Measurements from ENCODE around the gene TP53BP2. TPM values are rescaled to one million over a fixed set of nuclear protein-coding genes. Genes with fewer than 3 reads are reported as not detected.

The TP53BP2 gene
- total RNA-seq, 1 donor from 2014 or later, result 46.6 TPM

DNA sequence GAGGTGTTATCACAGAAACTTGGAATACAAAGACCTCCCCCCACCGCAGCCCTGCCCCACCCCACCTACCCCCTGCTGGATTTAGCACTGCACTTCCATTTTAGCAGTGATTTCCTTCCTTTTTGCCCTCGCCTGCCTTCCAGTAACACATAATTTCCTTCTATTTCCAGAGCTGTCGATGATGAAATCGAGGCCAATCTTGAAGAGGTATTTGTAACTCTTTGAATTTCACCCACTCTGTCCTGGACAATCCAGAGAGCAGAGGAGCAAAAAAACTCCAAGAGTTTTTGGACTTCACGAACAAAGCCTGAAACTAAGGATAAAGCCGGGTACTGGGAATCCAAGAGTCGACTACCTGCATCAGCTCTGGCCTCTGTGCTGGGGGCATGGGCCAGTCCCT is 84.3 kb downstream of the TP53BP2 start:
- H3K4me2 ChIP-seq (ENCODE audit: low read length), result no peak overlapping the region
- no peak overlapping the region for H3K27ac Mint-ChIP-seq (ENCODE audit: unreplicated experiment)
- H3K4me1 Mint-ChIP-seq (ENCODE audit: low read depth, unreplicated experiment), result peaks cover 23% of the 10 kb centered on the region
- H4K20me1 ChIP-seq (ENCODE audit: insufficient read depth, low read length), result peaks cover 17% of the 10 kb centered on the region
- no peaks in the 10 kb centered on the region for H3K27me3 Mint-ChIP-seq (ENCODE audit: low read depth, unreplicated experiment)
- H3K36me3 ChIP-seq (ENCODE audit: insufficient read depth, low read length), result peaks cover 92% of the 10 kb centered on the region
- no peaks in the 10 kb centered on the region for H3K27me3 ChIP-seq (ENCODE audit: insufficient read depth, low read length)
- DNase-seq (ENCODE audit: low read depth) (no peak), FAIRE-seq (no peak)
- no peak overlapping the region for H2AFZ ChIP-seq (ENCODE audit: low read depth, low read length)
- H3K4me3 Mint-ChIP-seq (ENCODE audit: unreplicated experiment), result peak overlapping the region; percentile 45
- H3K9ac ChIP-seq (ENCODE audit: low read length), result no peak overlapping the region
- TF ChIP-seq EZH2 (IDR thresholded peaks at IDR 0.05; ENCODE audit: insufficient read depth, low read length), result no peak
- TF ChIP-seq, protein P1, sequence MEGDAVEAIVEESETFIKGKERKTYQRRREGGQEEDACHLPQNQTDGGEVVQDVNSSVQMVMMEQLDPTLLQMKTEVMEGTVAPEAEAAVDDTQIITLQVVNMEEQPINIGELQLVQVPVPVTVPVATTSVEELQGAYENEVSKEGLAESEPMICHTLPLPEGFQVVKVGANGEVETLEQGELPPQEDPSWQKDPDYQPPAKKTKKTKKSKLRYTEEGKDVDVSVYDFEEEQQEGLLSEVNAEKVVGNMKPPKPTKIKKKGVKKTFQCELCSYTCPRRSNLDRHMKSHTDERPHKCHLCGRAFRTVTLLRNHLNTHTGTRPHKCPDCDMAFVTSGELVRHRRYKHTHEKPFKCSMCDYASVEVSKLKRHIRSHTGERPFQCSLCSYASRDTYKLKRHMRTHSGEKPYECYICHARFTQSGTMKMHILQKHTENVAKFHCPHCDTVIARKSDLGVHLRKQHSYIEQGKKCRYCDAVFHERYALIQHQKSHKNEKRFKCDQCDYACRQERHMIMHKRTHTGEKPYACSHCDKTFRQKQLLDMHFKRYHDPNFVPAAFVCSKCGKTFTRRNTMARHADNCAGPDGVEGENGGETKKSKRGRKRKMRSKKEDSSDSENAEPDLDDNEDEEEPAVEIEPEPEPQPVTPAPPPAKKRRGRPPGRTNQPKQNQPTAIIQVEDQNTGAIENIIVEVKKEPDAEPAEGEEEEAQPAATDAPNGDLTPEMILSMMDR (IDR thresholded peaks at IDR 0.05; ENCODE audit: insufficient read depth, low read depth, low read length), result no peak
- H3K36me3 Mint-ChIP-seq (ENCODE audit: low read depth, unreplicated experiment), result peaks cover 36% of the 10 kb centered on the region
- no peak overlapping the region for H3K4me3 ChIP-seq (ENCODE audit: insufficient read depth, low read depth, low read length)
- H3K27ac ChIP-seq (ENCODE audit: low read depth, low read length), result no peak overlapping the region
- no peaks in the 10 kb centered on the region for H3K9me3 ChIP-seq (ENCODE audit: insufficient read depth, low read depth, low read length)
- H3K79me2 ChIP-seq (ENCODE audit: insufficient read depth, low read length), result peaks cover 9% of the 10 kb centered on the region
- H3K9me3 Mint-ChIP-seq (ENCODE audit: unreplicated experiment), result no peaks in the 10 kb centered on the region
- peaks cover 7% of the 10 kb centered on the region for H3K4me1 ChIP-seq (ENCODE audit: insufficient read depth, low read length)

DNA sequence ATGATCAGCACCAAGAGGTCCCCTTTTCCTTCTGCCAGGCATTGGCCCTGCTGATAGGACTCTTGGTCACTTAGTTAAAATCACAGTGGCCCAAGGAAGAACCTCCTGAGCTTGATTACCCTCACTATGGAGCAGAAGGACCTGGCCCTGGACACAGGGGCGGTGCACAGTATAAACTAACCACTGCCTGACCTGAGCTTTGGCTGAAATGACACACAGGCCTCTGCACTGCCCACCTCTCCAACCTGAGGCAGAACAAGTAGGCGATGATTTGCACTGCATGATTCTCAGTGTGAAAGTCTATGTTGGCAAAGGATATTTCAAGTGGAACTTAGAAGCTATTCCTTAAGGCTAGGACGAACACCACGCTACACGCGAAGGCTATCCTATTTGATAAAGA is 84.9 kb downstream of the TP53BP2 start:
- no peak overlapping the region for H3K27ac Mint-ChIP-seq (ENCODE audit: unreplicated experiment)
- FAIRE-seq (no peak), DNase-seq (ENCODE audit: low read depth) (no peak)
- Histone ChIP-seq H3K27ac (ENCODE audit: low read depth, low read length) (no peak overlapping the region), H3K79me2 (ENCODE audit: insufficient read depth, low read length) (peaks cover 3% of the 10 kb centered on the region), H3K4me1 (ENCODE audit: insufficient read depth, low read length) (peaks cover 7% of the 10 kb centered on the region), H3K36me3 (ENCODE audit: insufficient read depth, low read length) (peaks cover 92% of the 10 kb centered on the region), H3K9ac (ENCODE audit: low read length) (no peak overlapping the region), H2AFZ (ENCODE audit: low read depth, low read length) (no peak overlapping the region), H3K27me3 (ENCODE audit: insufficient read depth, low read length) (no peaks in the 10 kb centered on the region), H4K20me1 (ENCODE audit: insufficient read depth, low read length) (peaks cover 17% of the 10 kb centered on the region), H3K4me3 (ENCODE audit: insufficient read depth, low read depth, low read length) (no peak overlapping the region), H3K4me2 (ENCODE audit: low read length) (no peak overlapping the region), H3K9me3 (ENCODE audit: insufficient read depth, low read depth, low read length) (no peaks in the 10 kb centered on the region)
- H3K27me3 Mint-ChIP-seq (ENCODE audit: low read depth, unreplicated experiment), result no peaks in the 10 kb centered on the region
- H3K36me3 Mint-ChIP-seq (ENCODE audit: low read depth, unreplicated experiment), result peaks cover 32% of the 10 kb centered on the region
- H3K4me3 Mint-ChIP-seq (ENCODE audit: unreplicated experiment), result no peak overlapping the region
- H3K4me1 Mint-ChIP-seq (ENCODE audit: low read depth, unreplicated experiment), result peaks cover 23% of the 10 kb centered on the region
- TF ChIP-seq EZH2 (IDR thresholded peaks at IDR 0.05; ENCODE audit: insufficient read depth, low read length), result no peak
- TF ChIP-seq, protein P1 (IDR thresholded peaks at IDR 0.05; ENCODE audit: insufficient read depth, low read depth, low read length), result no peak
- H3K9me3 Mint-ChIP-seq (ENCODE audit: unreplicated experiment), result no peaks in the 10 kb centered on the region

DNA sequence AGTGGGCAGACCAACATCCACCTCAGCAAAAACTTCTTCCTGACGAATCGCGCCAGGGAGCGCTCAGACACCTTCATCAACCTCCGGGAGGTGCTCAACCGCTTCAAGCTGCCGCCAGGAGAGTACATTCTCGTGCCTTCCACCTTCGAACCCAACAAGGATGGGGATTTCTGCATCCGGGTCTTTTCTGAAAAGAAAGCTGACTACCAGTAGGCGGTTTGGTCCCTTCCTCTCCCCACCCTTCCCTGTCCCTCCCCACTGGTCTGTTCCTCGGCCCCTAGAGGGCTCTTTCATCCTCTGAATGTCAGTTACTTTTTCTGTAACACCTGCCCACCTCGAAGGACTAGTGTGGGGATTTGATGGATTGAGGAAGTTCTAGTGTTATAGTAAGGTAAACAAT is 86.5 kb downstream of the TP53BP2 start:
- TF ChIP-seq EZH2 (IDR thresholded peaks at IDR 0.05; ENCODE audit: insufficient read depth, low read length), result no peak
- TF ChIP-seq, protein P1 (IDR thresholded peaks at IDR 0.05; ENCODE audit: insufficient read depth, low read depth, low read length), result no peak
- no peak for DNase-seq (ENCODE audit: low read depth)
- peaks cover 92% of the 10 kb centered on the region for H3K36me3 ChIP-seq (ENCODE audit: insufficient read depth, low read length)
- peaks cover 22% of the 10 kb centered on the region for H4K20me1 ChIP-seq (ENCODE audit: insufficient read depth, low read length)
- H3K4me2 ChIP-seq (ENCODE audit: low read length), result no peak overlapping the region
- no peak overlapping the region for H3K4me3 Mint-ChIP-seq (ENCODE audit: unreplicated experiment)
- no peak overlapping the region for H3K27ac ChIP-seq (ENCODE audit: low read depth, low read length)
- peaks cover 30% of the 10 kb centered on the region for H3K36me3 Mint-ChIP-seq (ENCODE audit: low read depth, unreplicated experiment)
- no peak overlapping the region for H3K27ac Mint-ChIP-seq (ENCODE audit: unreplicated experiment)
- H3K9me3 Mint-ChIP-seq (ENCODE audit: unreplicated experiment), result no peaks in the 10 kb centered on the region
- no peaks in the 10 kb centered on the region for H3K27me3 Mint-ChIP-seq (ENCODE audit: low read depth, unreplicated experiment)
- no peak overlapping the region for H2AFZ ChIP-seq (ENCODE audit: low read depth, low read length)
- H3K4me3 ChIP-seq (ENCODE audit: insufficient read depth, low read depth, low read length), result no peak overlapping the region
- no peak overlapping the region for H3K9ac ChIP-seq (ENCODE audit: low read length)
- H3K4me1 ChIP-seq (ENCODE audit: insufficient read depth, low read length), result peaks cover 4% of the 10 kb centered on the region
- H3K79me2 ChIP-seq (ENCODE audit: insufficient read depth, low read length), result peaks cover 6% of the 10 kb centered on the region
- no peaks in the 10 kb centered on the region for H3K9me3 ChIP-seq (ENCODE audit: insufficient read depth, low read depth, low read length)
- H3K27me3 ChIP-seq (ENCODE audit: insufficient read depth, low read length), result no peaks in the 10 kb centered on the region
- FAIRE-seq, result no peak
- H3K4me1 Mint-ChIP-seq (ENCODE audit: low read depth, unreplicated experiment), result peaks cover 17% of the 10 kb centered on the region

Data from astrocyte (in vitro differentiated cells and primary cell).